ACC112 (cell line): ENCODE measurements around the gene BCL7C.

Experiments used
- H2AFZ ChIP-seq: fragments of 200-600 bp; sonication (generic); one replicate; pipeline ENCODE4 v1.6.0; 2017; ENCODE audit warnings: antibody characterized with exemption, low read length; ENCODE audit not compliant: unreplicated experiment
- H3K27ac ChIP-seq: fragments of 200-600 bp; sonication (generic); 2 replicates; pipeline ENCODE4 v1.5.1; 2014; ENCODE audit warnings: low read depth, mild to moderate bottlenecking, antibody characterized with exemption, low read length, moderate library complexity
- H3K27me3 ChIP-seq: fragments of 200-600 bp; sonication (generic); 2 replicates; pipeline ENCODE4 v1.6.1; 2014; ENCODE audit warnings: mild to moderate bottlenecking, antibody characterized with exemption, low read length, moderate library complexity, mixed read lengths; ENCODE audit not compliant: insufficient read depth
- H3K36me3 ChIP-seq: fragments of 200-600 bp; sonication (generic); 2 replicates; pipeline ENCODE4 v1.6.1; 2016; ENCODE audit warnings: mild to moderate bottlenecking, antibody characterized with exemption, low read length, moderate library complexity, mixed read lengths; ENCODE audit not compliant: insufficient read depth
- H3K4me1 ChIP-seq: fragments of 200-600 bp; sonication (generic); one replicate; pipeline ENCODE4 v1.6.1; 2016; ENCODE audit warnings: low read length, mixed read lengths; ENCODE audit not compliant: insufficient read depth, unreplicated experiment, control insufficient read depth
- H3K4me3 ChIP-seq: fragments of 200-600 bp; sonication (generic); 2 replicates; pipeline ENCODE4 v1.5.1; 2014; ENCODE audit warnings: mild to moderate bottlenecking, low read depth, low read length
- H3K79me2 ChIP-seq: fragments of 200-600 bp; sonication (generic); one replicate; pipeline ENCODE4 v1.6.0; 2016; ENCODE audit warnings: low read length; ENCODE audit not compliant: control insufficient read depth, unreplicated experiment, insufficient read depth

The BCL7C gene

DNA sequence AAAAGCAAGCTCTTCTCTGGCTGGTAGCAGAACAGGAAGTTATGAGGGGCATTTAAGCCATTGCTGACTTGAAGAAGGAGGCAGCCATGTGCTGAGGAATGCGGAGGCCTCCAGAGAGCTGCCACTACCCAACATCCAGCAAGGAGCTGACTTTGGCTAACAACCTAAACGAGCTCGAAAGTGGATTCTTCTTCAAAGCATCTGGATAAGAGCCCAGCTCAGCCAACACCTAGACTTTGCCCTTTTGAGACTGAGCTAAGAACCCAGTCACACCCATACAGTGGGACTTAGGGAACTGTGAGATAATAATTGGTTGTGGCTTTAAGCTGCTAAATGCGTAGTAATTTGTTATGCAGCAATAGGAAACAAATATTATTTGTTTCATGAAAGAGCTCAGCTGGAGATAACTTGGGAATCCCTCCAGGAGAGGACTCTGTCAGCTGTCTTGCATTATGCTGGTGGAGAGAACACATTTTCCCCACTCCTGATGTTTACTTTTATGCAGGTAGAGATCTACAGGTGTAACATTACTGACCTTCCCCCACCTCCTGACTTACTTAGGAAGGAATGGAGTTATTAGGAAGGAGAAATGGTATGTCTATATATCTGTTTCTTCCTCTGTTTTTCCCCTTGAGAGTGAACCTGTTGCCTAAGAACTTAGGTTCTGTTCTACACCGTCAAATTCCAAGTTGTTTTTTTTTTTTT lies 54.2 kb downstream of the BCL7C start:
- H3K27ac ChIP-seq, result no peak overlapping the region
- no peaks in the 10 kb centered on the region for H3K27me3 ChIP-seq

GRCh38 chr16:30838876-30839471 lies 54.9 kb downstream of the BCL7C start:
- H3K27me3 ChIP-seq, result no peaks in the 10 kb centered on the region

More for the DNA sequence above, 54.2 kb downstream of the BCL7C start:
- Histone ChIP-seq H3K79me2 (no peaks in the 10 kb centered on the region), H2AFZ (no peak overlapping the region), H3K36me3 (no peaks in the 10 kb centered on the region), H3K4me1 (no peaks in the 10 kb centered on the region), H3K4me3 (no peak overlapping the region)

GRCh38 chr16:30837904-30838303 lies 56.0 kb downstream of the BCL7C start:
- no peaks in the 10 kb centered on the region for H3K36me3 ChIP-seq

More at GRCh38 chr16:30838876-30839471, 54.9 kb downstream of the BCL7C start:
- Histone ChIP-seq H3K4me3 (no peak overlapping the region), H3K79me2 (no peaks in the 10 kb centered on the region), H3K36me3 (no peaks in the 10 kb centered on the region), H3K4me1 (no peaks in the 10 kb centered on the region), H3K27ac (no peak overlapping the region), H2AFZ (no peak overlapping the region)

More at GRCh38 chr16:30837904-30838303, 56.0 kb downstream of the BCL7C start:
- H3K27ac ChIP-seq, result no peak overlapping the region
- H3K27me3 ChIP-seq, result no peaks in the 10 kb centered on the region
- no peak overlapping the region for H2AFZ ChIP-seq
- H3K79me2 ChIP-seq, result no peaks in the 10 kb centered on the region
- no peaks in the 10 kb centered on the region for H3K4me1 ChIP-seq
- H3K4me3 ChIP-seq, result no peak overlapping the region
